Ovary (tissue), 3 donors: ENCODE measurements around the gene PINLYP.

Experiments
- POLR2A ChIP-seq: fragments of 450-650 bp; IDR thresholded peaks from one replicate; pipeline ENCODE4 v1.6.1; 2017; ENCODE audit warnings: antibody characterized with exemption, mild to moderate bottlenecking, moderate library complexity
- TF ChIP-seq, protein P1 (sequence below), 3 donors: fragments of 450-650 bp in 2 of 3; fragments of 200-600 bp in 1 of 3; IDR thresholded peaks; one replicate each; pipeline versions ENCODE4 v1.5.1 to v1.8.0; 2016 to 2022; ENCODE audit warnings: antibody characterized with exemption in 3 of 3, mild to moderate bottlenecking in 1 of 3
- donor health status: DM: no; HTN: no; CAD: no.

DNA sequence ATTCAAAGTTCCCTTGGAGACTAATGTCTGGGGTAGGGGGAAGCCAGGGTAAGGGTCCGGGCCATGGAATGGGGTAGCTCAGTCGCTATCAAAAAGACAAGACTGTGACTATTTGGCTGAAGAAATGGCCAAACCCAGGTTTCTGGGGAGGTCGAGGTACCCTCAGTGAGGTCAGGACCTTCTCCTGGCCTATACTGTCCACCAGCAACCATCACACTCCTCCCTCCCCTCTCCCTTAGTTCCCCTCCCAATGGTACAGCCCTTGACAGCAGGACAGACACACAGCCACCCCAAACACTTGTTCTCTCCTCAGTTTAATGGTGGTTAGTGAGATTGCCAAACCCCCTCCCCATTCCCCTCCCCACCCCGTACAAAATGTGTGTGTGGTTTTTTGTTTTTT is 46.5 kb downstream of the PINLYP start:
- TF ChIP-seq, protein P1, sequence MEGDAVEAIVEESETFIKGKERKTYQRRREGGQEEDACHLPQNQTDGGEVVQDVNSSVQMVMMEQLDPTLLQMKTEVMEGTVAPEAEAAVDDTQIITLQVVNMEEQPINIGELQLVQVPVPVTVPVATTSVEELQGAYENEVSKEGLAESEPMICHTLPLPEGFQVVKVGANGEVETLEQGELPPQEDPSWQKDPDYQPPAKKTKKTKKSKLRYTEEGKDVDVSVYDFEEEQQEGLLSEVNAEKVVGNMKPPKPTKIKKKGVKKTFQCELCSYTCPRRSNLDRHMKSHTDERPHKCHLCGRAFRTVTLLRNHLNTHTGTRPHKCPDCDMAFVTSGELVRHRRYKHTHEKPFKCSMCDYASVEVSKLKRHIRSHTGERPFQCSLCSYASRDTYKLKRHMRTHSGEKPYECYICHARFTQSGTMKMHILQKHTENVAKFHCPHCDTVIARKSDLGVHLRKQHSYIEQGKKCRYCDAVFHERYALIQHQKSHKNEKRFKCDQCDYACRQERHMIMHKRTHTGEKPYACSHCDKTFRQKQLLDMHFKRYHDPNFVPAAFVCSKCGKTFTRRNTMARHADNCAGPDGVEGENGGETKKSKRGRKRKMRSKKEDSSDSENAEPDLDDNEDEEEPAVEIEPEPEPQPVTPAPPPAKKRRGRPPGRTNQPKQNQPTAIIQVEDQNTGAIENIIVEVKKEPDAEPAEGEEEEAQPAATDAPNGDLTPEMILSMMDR (IDR thresholded peaks at IDR 0.05) = no peak
- TF ChIP-seq POLR2A = no peak
